HUES6 (cell line): ENCODE results near the gene AZIN2.

Experiments
- H3K27ac ChIP-seq: 2 replicates; pipeline ENCODE4 v1.7.0; 2013; ENCODE audit warnings: low read depth, mild to moderate bottlenecking, low read length, inconsistent platforms
- H3K27me3 ChIP-seq: 2 replicates; pipeline ENCODE4 v1.6.1; 2013; ENCODE audit warnings: low read length; ENCODE audit not compliant: control insufficient read depth, insufficient read depth
- H3K36me3 ChIP-seq: 2 replicates; pipeline ENCODE4 v1.6.1; 2013; ENCODE audit warnings: low read length; ENCODE audit not compliant: control insufficient read depth, insufficient read depth
- H3K4me1 ChIP-seq: 2 replicates; pipeline ENCODE4 v1.6.1; 2013; ENCODE audit warnings: low read length; ENCODE audit not compliant: control insufficient read depth, insufficient read depth
- H3K4me3 ChIP-seq: 2 replicates; pipeline ENCODE4 v1.5.1; 2013; ENCODE audit warnings: low read depth, low read length
- H3K9ac ChIP-seq: one replicate; pipeline ENCODE4 v1.6.1; 2013; ENCODE audit warnings: mild to moderate bottlenecking, low read length
- H3K9me3 ChIP-seq: 2 replicates; pipeline ENCODE4 v1.6.1; 2013; ENCODE audit warnings: low read depth, low read length; ENCODE audit not compliant: control insufficient read depth, insufficient read depth

The AZIN2 gene

GRCh38 chr1:33080885-33081553 is at the start of gene AZIN2:
AZIN2 (plus strand) TSS chr1:33081153; CDS start chr1:33082250, 1,097 bp downstream.
- Histone ChIP-seq H3K27ac (no peak within 1 kb of the TSS), H3K27me3 (peaks cover 40% of the 10 kb centered on the region), H3K4me3 (peak within 1 kb of the TSS; percentile 84)

GRCh38 chr1:33031506-33031905 is 49.4 kb upstream of the AZIN2 start:
- H3K9ac ChIP-seq = no peak overlapping the region
- H3K4me1 ChIP-seq = peaks cover 29% of the 10 kb centered on the region
- no peak overlapping the region for H3K27ac ChIP-seq
- peaks cover 30% of the 10 kb centered on the region for H3K36me3 ChIP-seq
- H3K4me3 ChIP-seq = no peak overlapping the region
- H3K9me3 ChIP-seq = no peaks in the 10 kb centered on the region
- H3K27me3 ChIP-seq = no peaks in the 10 kb centered on the region

More at GRCh38 chr1:33080885-33081553, at the start of gene AZIN2:
- Histone ChIP-seq H3K9ac (peak within 1 kb of the TSS; percentile 25), H3K9me3 (no peaks in the 10 kb centered on the region), H3K36me3 (no peaks in the 10 kb centered on the region), H3K4me1 (peaks cover under 1% of the 10 kb centered on the region; the same call in 1 of the 2 replicates)

- Histone ChIP-seq H3K27me3 (no peaks in the 10 kb centered on the region), H3K9ac (no peak overlapping the region), H3K4me3 (no peak overlapping the region), H3K27ac (no peak overlapping the region), H3K36me3 (peaks cover 30% of the 10 kb centered on the region), H3K9me3 (no peaks in the 10 kb centered on the region; the same call in 1 of the 2 replicates), H3K4me1 (peaks cover 25% of the 10 kb centered on the region)
Observed at GRCh38 chr1:33032126-33032869, 48.7 kb upstream of the AZIN2 start.

GRCh38 chr1:33036051-33036525 is 44.9 kb upstream of the AZIN2 start:
- Histone ChIP-seq H3K36me3 (peaks cover 16% of the 10 kb centered on the region), H3K27ac (peak overlapping the region; percentile 50; the same call in 1 of the 2 replicates), H3K4me3 (peak overlapping the region; percentile 93), H3K27me3 (no peaks in the 10 kb centered on the region), H3K9me3 (no peaks in the 10 kb centered on the region; the same call in 1 of the 2 replicates), H3K4me1 (peaks cover 13% of the 10 kb centered on the region), H3K9ac (peak overlapping the region; percentile 79)

- Histone ChIP-seq H3K4me3 (peak within 1 kb of the TSS; percentile 93), H3K27me3 (no peaks in the 10 kb centered on the region), H3K27ac (peak within 1 kb of the TSS; percentile 50; the same call in 1 of the 2 replicates), H3K4me1 (peaks cover 13% of the 10 kb centered on the region), H3K36me3 (peaks cover 10% of the 10 kb centered on the region), H3K9me3 (no peaks in the 10 kb centered on the region; the same call in 1 of the 2 replicates), H3K9ac (peak within 1 kb of the TSS; percentile 79)
Observed at GRCh38 chr1:33036526-33037503, 44.1 kb upstream of the AZIN2 start, which contains the start of gene AK2. AK2 (minus strand) TSS chr1:33036883; CDS start chr1:33036828, 55 bp downstream.

- Histone ChIP-seq H3K36me3 (0 out of 2 replicates have a peak, but pooled peaks cover 3% of the 10 kb centered on the region), H3K9ac (no peak overlapping the region), H3K27ac (no peak overlapping the region), H3K4me3 (no peak overlapping the region), H3K4me1 (peaks cover 10% of the 10 kb centered on the region; the same call in 1 of the 2 replicates), H3K27me3 (no peaks in the 10 kb centered on the region), H3K9me3 (no peaks in the 10 kb centered on the region; the same call in 1 of the 2 replicates)
Observed at GRCh38 chr1:33039840-33040239, 41.1 kb upstream of the AZIN2 start.

DNA sequence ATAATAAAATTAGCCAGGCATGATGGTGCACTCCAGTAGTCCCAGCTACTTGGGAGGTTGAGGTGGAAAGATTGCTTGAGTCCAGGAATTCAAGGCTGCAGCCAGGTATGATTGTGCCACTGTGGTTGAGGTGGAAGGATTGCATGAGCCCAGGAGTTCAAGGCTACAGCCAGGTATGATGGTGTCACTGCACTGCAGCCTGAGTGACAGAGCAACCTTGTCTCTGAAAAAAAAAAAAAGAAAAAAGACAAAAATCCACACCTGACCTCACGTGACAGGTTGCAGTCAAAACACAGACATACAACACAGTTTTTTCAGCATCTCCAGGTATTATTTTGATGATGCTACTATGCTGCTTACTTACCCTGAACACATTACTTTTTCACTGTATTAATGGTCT is 39.9 kb upstream of the AZIN2 start:
- H3K9ac ChIP-seq = no peak overlapping the region
- no peak overlapping the region for H3K4me3 ChIP-seq
- peaks cover 8% of the 10 kb centered on the region for H3K4me1 ChIP-seq
- no peak overlapping the region for H3K27ac ChIP-seq
- H3K27me3 ChIP-seq = no peaks in the 10 kb centered on the region
- H3K36me3 ChIP-seq = no peaks in the 10 kb centered on the region
- no peaks in the 10 kb centered on the region; the same call in 1 of the 2 replicates for H3K9me3 ChIP-seq

DNA sequence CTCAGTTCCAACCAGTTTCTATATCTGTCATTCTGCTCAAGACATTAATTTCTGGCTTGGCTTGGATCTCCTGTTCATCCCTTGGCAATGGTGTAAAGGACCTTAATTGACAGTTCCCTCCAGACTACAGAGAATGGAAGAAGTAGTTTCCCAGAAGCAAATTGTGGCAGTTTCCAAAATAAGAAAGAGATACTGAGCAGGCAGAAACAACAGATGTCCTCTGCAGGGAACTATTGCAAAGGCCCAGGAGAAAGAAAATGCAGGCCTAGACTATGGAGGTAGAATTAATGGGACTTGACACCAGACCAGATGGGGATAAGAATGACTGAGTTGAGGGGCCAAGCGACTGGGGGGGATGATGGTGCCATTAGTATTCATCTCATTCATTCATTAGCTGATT is 38.1 kb upstream of the AZIN2 start:
- Histone ChIP-seq H3K9me3 (no peaks in the 10 kb centered on the region), H3K27ac (no peak overlapping the region), H3K36me3 (no peaks in the 10 kb centered on the region), H3K4me3 (no peak overlapping the region), H3K27me3 (no peaks in the 10 kb centered on the region), H3K4me1 (peaks cover 7% of the 10 kb centered on the region; the same call in 1 of the 2 replicates), H3K9ac (no peak overlapping the region)

- H3K9me3 ChIP-seq = no peaks in the 10 kb centered on the region
- H3K9ac ChIP-seq = no peak overlapping the region
- H3K27ac ChIP-seq = no peak overlapping the region
- peaks cover 7% of the 10 kb centered on the region; the same call in 1 of the 2 replicates for H3K4me1 ChIP-seq
- H3K27me3 ChIP-seq = no peaks in the 10 kb centered on the region
- no peaks in the 10 kb centered on the region for H3K36me3 ChIP-seq
- no peak overlapping the region for H3K4me3 ChIP-seq
Observed at GRCh38 chr1:33043267-33044092, 37.5 kb upstream of the AZIN2 start.
